Astrocyte (in vitro differentiated cells and primary cell): ENCODE measurements around the gene OSBPL2. TPM values are rescaled to one million over a fixed set of nuclear protein-coding genes. Genes with fewer than 3 reads are reported as not detected.

Experiments used
- DNase-seq: peaks from one replicate; pipeline ENCODE4 v3.0.0-alpha.2; 2010; ENCODE audit warnings: low read depth
- FAIRE-seq: peaks from 2 replicates; lab custom pipeline; 2011; peaks lifted over from hg19 to GRCh38; lab: Jason Lieb, UNC
- H2AFZ ChIP-seq: 2 replicates; pipeline ENCODE4 v1.6.0; 2012; ENCODE audit warnings: low read depth, low read length, inconsistent platforms
- H3K27ac ChIP-seq: 2 replicates; pipeline ENCODE4 v1.5.1; 2011; ENCODE audit warnings: low read depth, low read length, inconsistent platforms
- H3K27me3 ChIP-seq: 2 replicates; pipeline ENCODE4 v1.6.0; 2011; ENCODE audit warnings: low read length, inconsistent platforms; ENCODE audit not compliant: insufficient read depth
- H3K36me3 ChIP-seq: 2 replicates; pipeline ENCODE4 v1.5.1; 2011; ENCODE audit warnings: low read length, inconsistent platforms; ENCODE audit not compliant: insufficient read depth
- H3K4me1 ChIP-seq: 2 replicates; pipeline ENCODE4 v1.5.1; 2011; ENCODE audit warnings: low read length, inconsistent platforms; ENCODE audit not compliant: insufficient read depth
- H3K4me2 ChIP-seq: 2 replicates; pipeline ENCODE4 v1.6.0; 2012; ENCODE audit warnings: low read length, inconsistent platforms
- H3K4me3 ChIP-seq: 2 replicates; pipeline ENCODE4 v1.5.1; 2011; ENCODE audit warnings: low read depth, mild to moderate bottlenecking, low read length, inconsistent platforms; ENCODE audit not compliant: insufficient read depth
- H3K79me2 ChIP-seq: 2 replicates; pipeline ENCODE4 v1.6.0; 2012; ENCODE audit warnings: mild to moderate bottlenecking, low read length, inconsistent platforms; ENCODE audit not compliant: insufficient read depth
- H3K9ac ChIP-seq: 2 replicates; pipeline ENCODE4 v1.6.0; 2012; ENCODE audit warnings: mild to moderate bottlenecking, low read length, inconsistent platforms
- H3K9me3 ChIP-seq: 2 replicates; pipeline ENCODE4 v1.5.1; 2012; ENCODE audit warnings: low read depth, mild to moderate bottlenecking, low read length, inconsistent platforms; ENCODE audit not compliant: insufficient read depth
- H4K20me1 ChIP-seq: 2 replicates; pipeline ENCODE4 v1.6.0; 2012; ENCODE audit warnings: low read length, inconsistent platforms; ENCODE audit not compliant: insufficient read depth
- H3K27ac Mint-ChIP-seq: one replicate; pipeline ENCODE4 v1.8.0; 2021; ENCODE audit warnings: mild to moderate bottlenecking, mixed read lengths; ENCODE audit not compliant: unreplicated experiment
- H3K27me3 Mint-ChIP-seq: one replicate; pipeline ENCODE4 v1.8.0; 2021; ENCODE audit warnings: low read depth, mixed read lengths; ENCODE audit not compliant: unreplicated experiment
- H3K36me3 Mint-ChIP-seq: one replicate; pipeline ENCODE4 v1.8.0; 2021; ENCODE audit warnings: low read depth, mixed read lengths; ENCODE audit not compliant: unreplicated experiment
- H3K4me1 Mint-ChIP-seq: one replicate; pipeline ENCODE4 v1.8.0; 2021; ENCODE audit warnings: low read depth, mixed read lengths; ENCODE audit not compliant: unreplicated experiment
- H3K4me3 Mint-ChIP-seq: one replicate; pipeline ENCODE4 v1.8.0; 2021; ENCODE audit warnings: mild to moderate bottlenecking, moderate library complexity, mixed read lengths; ENCODE audit not compliant: unreplicated experiment
- H3K9me3 Mint-ChIP-seq: one replicate; pipeline ENCODE4 v1.8.0; 2021; ENCODE audit warnings: mild to moderate bottlenecking, mixed read lengths; ENCODE audit not compliant: unreplicated experiment
- EZH2 ChIP-seq: IDR thresholded peaks from 2 replicates; pipeline ENCODE4 v1.6.1; 2012; ENCODE audit warnings: mild to moderate bottlenecking, low read length, inconsistent platforms; ENCODE audit not compliant: insufficient read depth
- total RNA-seq: library from RNA; stranded (reverse); gene quantifications from 2 replicates; pipeline ENCODE4 v1.2.1, GENCODE V29; 2021
- TF ChIP-seq, protein P1 (sequence below): IDR thresholded peaks from 2 replicates; pipeline ENCODE4 v1.5.1; 2011; ENCODE audit warnings: low read depth, mild to moderate bottlenecking, inconsistent platforms, low read length, moderate library complexity; ENCODE audit not compliant: insufficient read depth

OSBPL2 gene
- total RNA-seq, 1 donor from 2014 or later, result 60.3 TPM

DNA sequence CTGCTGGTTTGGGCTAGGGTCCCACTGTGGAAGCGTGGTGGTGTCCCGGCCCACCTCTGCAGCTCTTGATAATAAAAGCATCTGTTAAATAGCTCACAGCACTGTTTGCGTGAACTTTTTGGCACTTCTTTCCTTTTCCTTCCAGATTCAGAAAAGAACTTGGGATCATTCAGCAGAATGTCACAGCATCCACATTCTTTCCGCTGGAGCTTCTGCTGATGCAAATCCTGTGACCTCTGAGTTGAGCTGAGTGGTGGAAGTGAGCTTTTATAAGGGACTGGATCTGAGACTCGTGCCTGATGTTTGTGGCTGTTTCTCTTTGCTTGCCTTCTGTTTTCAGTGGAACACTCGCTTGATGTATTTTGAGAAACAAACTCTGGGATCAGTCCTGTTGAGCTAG lies 3.9 kb downstream of the OSBPL2 start:
- Histone ChIP-seq H4K20me1 (peaks cover 80% of the 10 kb centered on the region), H3K27ac (no peak overlapping the region), H3K36me3 (no peaks in the 10 kb centered on the region), H3K9me3 (no peaks in the 10 kb centered on the region), H3K9ac (no peak overlapping the region), H3K27me3 (no peaks in the 10 kb centered on the region), H3K4me3 (no peak overlapping the region), H3K79me2 (peaks cover 81% of the 10 kb centered on the region), H3K4me2 (no peak overlapping the region), H3K4me1 (peaks cover 9% of the 10 kb centered on the region), H2AFZ (no peak overlapping the region)
- no peak overlapping the region for H3K4me3 Mint-ChIP-seq
- TF ChIP-seq, protein P1, sequence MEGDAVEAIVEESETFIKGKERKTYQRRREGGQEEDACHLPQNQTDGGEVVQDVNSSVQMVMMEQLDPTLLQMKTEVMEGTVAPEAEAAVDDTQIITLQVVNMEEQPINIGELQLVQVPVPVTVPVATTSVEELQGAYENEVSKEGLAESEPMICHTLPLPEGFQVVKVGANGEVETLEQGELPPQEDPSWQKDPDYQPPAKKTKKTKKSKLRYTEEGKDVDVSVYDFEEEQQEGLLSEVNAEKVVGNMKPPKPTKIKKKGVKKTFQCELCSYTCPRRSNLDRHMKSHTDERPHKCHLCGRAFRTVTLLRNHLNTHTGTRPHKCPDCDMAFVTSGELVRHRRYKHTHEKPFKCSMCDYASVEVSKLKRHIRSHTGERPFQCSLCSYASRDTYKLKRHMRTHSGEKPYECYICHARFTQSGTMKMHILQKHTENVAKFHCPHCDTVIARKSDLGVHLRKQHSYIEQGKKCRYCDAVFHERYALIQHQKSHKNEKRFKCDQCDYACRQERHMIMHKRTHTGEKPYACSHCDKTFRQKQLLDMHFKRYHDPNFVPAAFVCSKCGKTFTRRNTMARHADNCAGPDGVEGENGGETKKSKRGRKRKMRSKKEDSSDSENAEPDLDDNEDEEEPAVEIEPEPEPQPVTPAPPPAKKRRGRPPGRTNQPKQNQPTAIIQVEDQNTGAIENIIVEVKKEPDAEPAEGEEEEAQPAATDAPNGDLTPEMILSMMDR, result no peak
- TF ChIP-seq EZH2, result no peak
- FAIRE-seq (no peak), DNase-seq (no peak)
- H3K27me3 Mint-ChIP-seq, result no peaks in the 10 kb centered on the region
- peaks cover 16% of the 10 kb centered on the region for H3K36me3 Mint-ChIP-seq
- no peaks in the 10 kb centered on the region for H3K9me3 Mint-ChIP-seq
- H3K4me1 Mint-ChIP-seq, result peaks cover 8% of the 10 kb centered on the region
- H3K27ac Mint-ChIP-seq, result peak overlapping the region; percentile 53

DNA sequence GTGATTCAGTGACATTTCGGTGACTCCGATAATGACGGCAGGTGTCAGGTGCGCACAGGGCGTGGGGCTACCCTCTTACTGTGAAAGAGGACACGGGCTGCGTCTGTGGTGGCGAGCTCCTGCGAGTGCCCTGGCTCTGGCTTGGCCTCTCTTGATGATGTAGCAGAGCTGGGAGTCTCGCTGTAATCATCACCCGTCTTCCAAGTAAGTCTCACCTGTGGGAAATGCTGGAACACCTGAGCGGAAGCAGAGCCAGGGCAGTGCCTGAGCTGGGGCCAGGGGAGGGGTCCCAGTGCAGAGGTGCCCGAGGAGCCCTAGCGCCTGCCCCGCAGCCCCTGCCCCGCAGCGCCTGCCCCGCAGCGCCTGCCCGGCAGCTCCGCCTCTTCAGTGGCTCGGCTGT lies 4.8 kb downstream of the OSBPL2 start:
- no peaks in the 10 kb centered on the region for H3K27me3 Mint-ChIP-seq
- peaks cover 9% of the 10 kb centered on the region for H3K4me1 ChIP-seq
- peaks cover 8% of the 10 kb centered on the region for H3K4me1 Mint-ChIP-seq
- H3K36me3 Mint-ChIP-seq, result peaks cover 16% of the 10 kb centered on the region
- H3K4me3 ChIP-seq, result no peak overlapping the region
- no peak for FAIRE-seq
- no peak for TF ChIP-seq EZH2
- TF ChIP-seq, protein P1, result no peak
- H3K4me3 Mint-ChIP-seq, result peak overlapping the region; percentile 69
- no peak overlapping the region for H3K27ac ChIP-seq
- no peak overlapping the region for H3K4me2 ChIP-seq
- H3K9ac ChIP-seq, result no peak overlapping the region
- H3K27ac Mint-ChIP-seq, result no peak overlapping the region
- H3K9me3 ChIP-seq, result no peaks in the 10 kb centered on the region
- DNase-seq, result no peak
- H3K36me3 ChIP-seq, result no peaks in the 10 kb centered on the region
- no peak overlapping the region for H2AFZ ChIP-seq
- H3K79me2 ChIP-seq, result peaks cover 85% of the 10 kb centered on the region
- no peaks in the 10 kb centered on the region for H3K9me3 Mint-ChIP-seq
- H4K20me1 ChIP-seq, result peaks cover 89% of the 10 kb centered on the region
- no peaks in the 10 kb centered on the region for H3K27me3 ChIP-seq

- Histone ChIP-seq H3K27ac (no peak overlapping the region), H2AFZ (no peak overlapping the region), H3K9me3 (no peaks in the 10 kb centered on the region), H3K4me2 (no peak overlapping the region), H3K27me3 (no peaks in the 10 kb centered on the region), H3K79me2 (peaks cover 91% of the 10 kb centered on the region), H4K20me1 (peaks cover 97% of the 10 kb centered on the region), H3K4me3 (no peak overlapping the region), H3K4me1 (peaks cover 7% of the 10 kb centered on the region), H3K9ac (no peak overlapping the region), H3K36me3 (no peaks in the 10 kb centered on the region)
- H3K27ac Mint-ChIP-seq, result no peak overlapping the region
- H3K4me3 Mint-ChIP-seq, result no peak overlapping the region
- peaks cover 16% of the 10 kb centered on the region for H3K36me3 Mint-ChIP-seq
- no peak for TF ChIP-seq EZH2
- TF ChIP-seq, protein P1, result no peak
- no peaks in the 10 kb centered on the region for H3K9me3 Mint-ChIP-seq
- H3K27me3 Mint-ChIP-seq, result no peaks in the 10 kb centered on the region
- DNase-seq (no peak), FAIRE-seq (no peak)
- peaks cover 8% of the 10 kb centered on the region for H3K4me1 Mint-ChIP-seq
These were observed 5.7 kb downstream of the OSBPL2 start for GRCh38 chr20:62243906-62244515.
